RPMI8226 (cell line): Measurements from ENCODE around the gene ASCC1.

Experiments
- DNase-seq: peaks from one replicate; pipeline ENCODE4 v3.0.0-alpha.2; 2015

ASCC1 gene

DNA sequence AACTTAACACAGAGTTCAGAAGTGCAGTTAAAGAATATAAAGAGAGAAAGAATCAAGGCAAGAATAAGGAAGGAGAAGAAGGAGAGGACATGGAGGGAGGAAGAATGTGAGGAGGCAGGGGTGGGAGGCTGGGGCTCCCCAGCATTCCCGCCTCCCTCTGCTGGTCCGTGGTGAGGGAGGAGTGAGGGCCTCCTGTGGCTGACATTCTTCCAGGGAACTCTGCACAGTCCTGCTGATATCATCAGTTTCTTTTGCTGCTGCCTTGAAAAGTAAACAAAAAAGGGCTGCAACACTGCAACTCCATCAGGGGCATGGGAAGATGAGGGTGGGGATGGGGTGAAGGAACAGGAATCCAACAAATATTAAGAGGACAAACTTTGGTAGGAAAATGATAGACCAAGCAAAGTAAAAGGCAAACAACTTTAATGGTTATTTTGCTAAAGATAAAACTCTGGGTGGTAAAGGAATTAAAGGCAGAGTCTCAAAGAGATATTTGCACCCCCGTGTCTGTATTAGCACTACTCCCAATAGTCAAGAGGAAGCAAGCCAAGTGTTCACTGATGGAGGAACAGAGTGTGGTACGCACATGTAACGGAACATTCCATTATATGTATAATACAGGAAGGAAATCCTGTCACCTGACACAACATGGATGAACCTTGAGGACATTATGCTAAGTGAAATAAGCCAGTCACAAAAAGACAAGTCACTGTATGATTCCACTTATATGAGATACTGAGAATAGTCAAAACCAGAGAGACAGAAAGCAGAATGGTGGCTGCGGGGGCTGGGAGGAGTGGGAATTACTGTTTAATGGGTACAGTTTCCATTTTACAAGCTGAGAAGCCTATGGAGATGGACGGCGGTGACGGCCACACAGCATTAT lies 119.7 kb downstream of the ASCC1 start:
- no peak for DNase-seq

DNA sequence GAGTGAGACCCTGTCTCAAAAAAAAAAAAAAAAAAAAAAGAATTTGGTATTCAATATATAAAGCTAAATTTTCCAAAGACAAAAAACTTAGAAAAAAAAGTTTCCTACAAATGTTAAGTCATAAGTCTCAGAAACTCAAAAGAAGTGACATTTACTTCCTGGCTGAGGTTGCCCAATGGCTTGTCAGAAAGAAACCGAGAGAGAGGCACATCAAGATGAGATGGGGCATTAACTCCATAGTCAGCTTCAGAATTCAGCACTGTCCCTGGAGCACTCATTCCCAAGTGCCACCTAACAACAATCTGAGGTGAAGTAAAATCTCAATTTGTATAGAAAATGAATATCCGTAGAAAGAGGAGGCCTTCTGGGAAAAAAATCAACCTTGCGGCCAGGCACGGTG lies 120.9 kb downstream of the ASCC1 start:
- DNase-seq = no peak

DNA sequence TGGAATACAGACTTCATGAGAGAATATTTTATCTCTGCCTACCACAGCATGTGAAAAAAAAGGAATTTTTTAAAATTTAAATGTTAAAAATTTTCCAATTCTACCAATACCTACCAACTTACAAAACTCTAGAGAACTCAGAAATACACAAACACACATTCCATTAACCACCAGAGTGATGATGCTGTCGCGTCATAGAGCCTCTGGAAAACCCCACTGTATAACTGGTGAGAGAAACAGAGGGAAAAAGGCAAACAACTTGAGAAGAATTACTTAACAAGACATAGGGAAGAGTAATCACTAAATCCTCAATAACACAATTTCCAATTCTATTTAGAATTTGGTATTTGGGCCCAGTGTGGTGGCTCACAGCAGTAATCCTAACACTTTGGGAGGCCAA lies 121.5 kb downstream of the ASCC1 start:
- DNase-seq = no peak

DNA sequence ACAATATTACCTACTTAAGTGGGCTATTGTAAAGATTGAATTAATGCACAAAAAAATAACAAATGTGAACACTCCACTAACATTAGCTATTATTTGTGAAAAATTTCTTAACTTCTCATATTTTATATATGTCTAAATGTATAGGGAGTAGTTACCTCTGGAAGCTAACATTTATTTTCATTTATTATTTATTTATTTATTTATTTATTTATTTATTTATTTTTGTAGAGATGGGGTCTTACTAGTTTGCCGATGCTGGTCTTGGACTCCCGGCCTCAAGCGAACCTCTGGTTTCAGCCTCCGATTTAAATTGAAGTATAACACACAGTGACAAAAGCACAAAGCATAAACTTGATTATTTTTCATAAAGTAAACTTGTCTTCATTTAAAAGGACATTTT lies 122.6 kb downstream of the ASCC1 start:
- no peak for DNase-seq

DNA sequence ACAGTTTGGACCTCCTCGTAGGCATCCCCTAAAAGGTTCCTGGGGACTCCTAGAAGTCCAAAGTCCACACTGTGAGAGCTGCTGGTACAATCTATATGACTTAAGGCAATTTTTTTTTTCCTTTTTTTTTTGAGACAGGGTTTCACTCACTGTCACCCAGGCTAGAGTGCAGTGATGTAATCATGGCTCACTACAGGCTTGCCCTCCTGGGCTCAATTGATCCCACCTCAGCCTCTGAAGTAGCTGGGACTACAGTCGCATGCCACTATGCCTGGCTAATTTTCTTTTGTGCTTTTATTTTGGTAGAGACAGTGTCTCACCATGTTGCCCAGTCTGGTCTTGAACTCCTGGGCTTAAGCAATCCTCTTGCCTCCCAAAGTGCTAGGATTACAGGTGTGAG lies 123.1 kb downstream of the ASCC1 start:
- no peak for DNase-seq

DNA sequence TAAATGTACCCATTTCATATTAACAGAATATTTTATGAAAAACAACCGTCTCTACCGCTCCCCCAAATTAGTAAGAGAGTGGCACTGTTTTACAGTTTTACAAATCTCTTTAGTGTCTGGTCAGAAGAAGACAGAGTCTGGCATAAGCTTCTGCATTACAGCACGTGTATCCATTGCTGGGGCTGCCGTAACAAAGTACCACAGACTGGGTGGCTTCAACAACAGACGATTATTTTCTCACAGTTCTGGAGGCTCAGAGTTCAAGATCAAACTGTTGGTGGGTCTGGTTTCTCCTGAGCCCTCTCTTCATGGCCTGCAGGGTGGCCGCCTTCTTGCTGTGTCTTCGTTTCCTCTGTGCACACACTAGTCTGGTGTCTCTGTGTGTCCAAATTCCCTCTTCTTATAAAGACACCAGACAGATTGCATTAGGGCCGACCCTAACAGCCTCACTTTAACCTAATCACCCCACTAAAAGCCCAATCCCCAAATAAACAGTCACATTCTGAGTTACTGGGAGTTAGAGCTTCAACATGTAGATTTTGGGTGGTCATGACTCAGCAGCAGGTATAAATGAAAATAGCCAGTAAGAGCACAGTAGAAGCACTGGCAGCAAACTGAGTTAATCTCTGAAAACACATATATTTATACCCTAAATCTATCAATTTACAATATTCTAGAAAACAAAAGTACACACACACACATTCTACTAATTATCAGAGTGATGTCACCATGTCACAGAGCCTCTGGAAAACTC lies 123.7 kb downstream of the ASCC1 start:
- no peak for DNase-seq

DNA sequence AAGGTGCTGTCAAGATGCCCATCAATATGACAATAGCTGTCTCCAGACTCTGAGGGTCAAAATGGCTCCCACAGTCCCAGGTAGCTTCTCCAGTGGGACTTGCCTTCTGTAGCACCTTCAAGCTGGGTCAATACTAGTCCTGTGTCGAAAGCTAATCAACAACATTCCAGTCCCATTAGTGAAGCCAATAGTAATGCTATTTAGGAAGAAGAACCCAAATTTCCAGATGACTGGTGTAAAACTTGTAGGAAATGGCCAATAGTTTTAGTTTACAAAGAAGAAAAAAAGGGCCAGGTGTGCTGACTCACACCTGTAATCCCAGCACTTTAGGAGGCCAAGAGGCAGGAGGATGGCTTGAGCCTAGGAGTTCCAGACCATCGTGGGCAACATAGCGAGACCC lies 125.8 kb downstream of the ASCC1 start:
- no peak for DNase-seq

DNA sequence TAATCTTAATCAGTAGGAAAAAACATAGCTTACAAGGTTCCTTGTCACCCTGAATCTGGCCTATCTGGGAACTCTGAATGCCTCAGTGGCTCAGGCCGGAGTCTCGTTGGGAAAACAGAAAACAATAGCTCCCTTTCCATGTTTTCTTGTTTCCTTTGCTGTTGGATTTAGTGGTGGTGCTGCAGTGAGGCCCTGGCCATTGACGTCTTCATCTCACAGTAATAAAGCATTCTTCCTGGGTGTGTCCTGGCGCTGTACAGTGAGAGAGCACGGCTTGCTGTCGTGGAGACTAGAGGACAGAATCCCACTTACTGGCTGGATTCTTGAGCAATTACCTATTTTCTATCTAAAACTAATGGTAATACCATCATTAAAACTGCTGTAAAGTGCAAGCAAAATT lies 126.5 kb downstream of the ASCC1 start:
- no peak for DNase-seq

DNA sequence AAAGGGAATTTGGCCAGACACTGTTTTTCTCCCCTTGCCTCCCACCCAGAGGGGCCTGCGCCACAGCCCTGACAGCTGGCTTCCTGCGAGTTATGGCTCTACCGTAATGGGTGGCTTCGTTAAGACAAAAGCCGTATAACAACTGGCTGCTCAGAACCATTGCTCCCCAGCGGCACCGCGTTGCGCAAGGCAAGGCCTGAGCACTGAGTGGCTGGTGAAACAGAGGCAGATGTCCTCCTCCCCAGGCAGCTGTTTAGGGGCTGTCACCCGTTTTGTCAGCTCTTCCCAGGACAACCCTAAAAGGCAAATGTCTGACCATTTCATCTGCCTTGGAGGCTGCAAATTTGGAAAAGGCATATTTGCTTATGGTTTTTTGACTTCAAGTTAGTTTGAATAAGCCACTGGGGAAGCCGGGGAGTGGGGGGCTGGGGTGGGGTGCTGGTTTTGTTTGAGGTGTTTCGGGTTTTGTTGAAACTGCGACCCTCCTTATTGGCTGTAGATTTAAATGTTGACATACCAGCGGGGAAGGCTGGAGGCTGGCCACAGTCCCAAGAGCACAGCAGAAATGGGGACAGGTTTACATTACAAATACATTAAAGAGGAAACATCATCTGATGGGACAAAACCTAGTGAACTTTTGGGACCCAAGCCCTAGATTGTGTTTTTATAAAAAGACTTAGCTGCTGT lies 127.0 kb downstream of the ASCC1 start:
- DNase-seq = no peak

DNA sequence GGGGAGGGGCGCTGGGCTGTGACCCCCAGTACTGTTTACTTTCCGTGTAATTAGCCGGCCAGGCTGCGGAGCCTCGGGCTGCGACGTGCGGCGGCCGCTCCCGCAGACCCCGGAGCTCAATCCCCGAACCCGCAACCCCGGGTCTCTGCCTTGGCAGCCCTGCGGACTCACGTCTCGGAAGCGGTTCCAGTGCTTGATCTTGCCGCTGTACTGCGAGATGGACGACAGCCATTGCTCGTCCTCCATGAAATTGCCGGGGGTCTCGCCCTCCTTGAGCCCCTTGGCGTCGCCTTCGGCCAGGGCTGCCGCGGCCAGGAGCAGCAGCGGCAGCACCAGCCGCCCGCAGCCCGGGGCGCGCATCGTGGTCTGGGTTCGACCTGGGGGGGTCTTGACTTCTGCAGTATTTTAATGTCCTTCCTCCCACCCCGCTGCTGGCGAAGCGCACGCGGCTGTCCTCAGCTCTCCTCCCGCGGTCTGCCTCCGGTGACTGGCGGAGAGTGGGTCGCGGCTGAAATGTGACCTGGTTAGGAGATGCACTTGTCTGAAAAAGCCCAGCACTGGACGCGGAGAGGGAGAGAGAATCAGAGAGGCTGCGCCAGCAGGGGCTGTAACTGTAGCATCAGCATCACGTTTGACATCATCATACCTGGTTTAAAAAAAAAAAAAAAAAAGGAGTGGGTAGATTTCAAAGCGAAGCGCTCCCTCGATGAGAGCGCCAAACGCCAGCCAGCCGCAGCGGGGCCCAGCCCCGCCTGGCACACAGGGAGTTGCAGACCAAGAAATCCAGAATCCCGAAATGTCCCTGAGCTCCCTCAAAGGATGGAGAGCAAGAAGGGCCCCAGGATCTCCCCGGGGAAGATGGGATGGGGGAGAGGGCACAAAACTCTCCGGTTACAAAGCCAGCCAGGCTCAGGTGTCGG lies 127.8 kb downstream of the ASCC1 start, which contains the start of gene SPOCK2:
SPOCK2 (minus strand) TSS at position 583 of the 920 bp plus-strand sequence; CDS start at position 360, 223 bp downstream.
- DNase-seq = no peak

DNA sequence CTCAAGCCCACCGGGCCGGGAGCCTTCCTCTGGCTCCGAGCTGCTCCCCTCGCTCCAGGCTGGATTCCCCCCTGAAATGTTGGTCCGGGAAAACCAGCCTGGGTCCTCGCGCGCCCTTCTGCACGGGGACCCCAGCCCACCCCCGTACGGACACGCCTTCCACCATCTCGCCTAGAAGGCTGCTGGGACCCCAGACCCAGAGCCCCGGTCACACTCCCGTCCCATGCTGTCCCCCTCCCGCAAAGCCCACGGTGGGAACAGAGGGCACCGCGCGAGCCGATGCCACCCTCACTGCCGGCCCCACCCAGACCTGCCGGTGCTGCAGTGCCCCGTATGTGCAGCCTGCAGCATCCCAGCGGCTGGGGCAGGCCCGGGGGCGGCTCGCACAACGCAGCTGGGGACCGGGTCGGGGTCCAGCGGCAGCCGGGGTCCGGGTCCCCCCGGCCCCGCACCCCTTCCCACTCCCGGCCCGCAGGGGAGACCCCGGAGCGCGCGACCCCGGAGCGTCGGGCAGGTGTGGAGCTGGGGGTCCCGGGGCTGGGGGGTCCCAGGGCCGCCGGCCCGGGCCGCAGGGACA lies 128.6 kb downstream of the ASCC1 start:
- peak; percentile 27 for DNase-seq

DNA sequence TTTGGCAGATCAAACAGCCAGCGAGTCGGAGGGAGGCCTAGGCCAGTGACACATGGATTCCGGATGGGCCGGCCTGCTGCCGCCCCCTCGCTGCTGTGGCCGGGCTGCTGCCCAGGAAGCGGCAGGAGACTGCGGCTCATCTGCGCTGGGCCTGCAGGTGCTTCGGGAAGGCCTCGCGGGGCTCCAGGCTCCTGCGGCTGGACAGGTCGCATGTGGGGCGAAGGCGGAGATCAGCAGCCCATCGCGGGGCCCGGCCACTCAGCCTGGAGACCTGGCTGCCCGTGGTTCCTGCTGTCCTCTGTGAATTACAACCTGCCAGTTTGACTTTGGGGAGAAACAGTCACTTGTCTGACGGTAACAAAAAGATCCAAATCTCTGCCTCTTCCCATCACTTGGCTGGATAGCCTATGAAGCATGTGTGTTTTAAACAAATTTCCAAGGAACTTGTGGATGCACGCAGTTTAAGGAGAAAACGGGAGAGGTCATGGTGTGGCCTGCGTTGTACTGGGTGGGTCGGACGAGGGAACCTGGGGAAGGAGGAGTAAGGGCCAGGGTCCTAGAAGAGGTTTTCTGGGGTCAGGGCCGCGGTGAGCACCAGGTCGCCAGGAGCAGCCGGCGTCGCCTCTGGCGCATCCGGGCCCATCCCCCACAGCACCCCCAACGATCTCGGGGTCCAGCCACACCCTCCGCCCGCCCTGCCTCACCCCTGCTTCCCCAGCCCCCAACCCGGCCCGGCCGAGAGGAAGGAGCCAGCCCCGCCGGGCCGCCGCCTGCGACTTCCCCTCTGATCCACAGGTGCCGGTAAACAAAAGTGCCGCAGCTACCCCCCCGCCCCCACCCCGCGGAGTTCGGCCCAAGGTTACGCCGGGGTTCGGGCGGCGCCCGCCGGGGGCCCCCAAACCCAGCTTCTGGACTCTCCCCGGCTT lies 129.3 kb downstream of the ASCC1 start:
- peak; percentile 30 for DNase-seq

DNA sequence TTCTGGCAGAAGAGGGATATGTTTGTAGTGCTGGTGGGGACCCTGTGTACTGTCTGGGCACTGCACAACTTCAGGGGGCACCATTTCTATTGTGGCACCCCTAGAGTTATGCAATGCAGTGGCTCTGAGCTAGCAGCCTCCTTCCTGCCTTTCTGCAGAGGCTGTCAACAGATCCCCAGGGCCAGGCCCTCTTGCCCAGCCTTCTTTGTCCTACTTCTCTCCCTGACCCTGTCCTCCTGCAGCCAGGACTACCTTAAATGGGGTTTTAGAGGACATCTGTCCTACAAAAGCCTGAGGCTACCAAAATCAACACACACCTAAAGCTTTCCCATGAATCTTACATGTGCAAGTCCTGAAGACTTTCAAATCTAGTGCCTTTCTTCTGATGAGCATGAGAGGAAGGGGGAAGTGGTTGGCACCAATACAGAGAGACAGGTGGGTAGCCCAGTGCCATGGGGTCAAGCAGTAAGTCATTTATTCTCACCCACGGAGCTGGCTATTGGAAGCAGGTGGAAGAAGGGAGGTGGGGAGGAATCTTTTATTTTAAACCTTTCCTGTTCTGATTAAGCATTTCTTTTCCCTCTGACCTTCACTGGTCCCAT lies 130.1 kb downstream of the ASCC1 start:
- no peak for DNase-seq

DNA sequence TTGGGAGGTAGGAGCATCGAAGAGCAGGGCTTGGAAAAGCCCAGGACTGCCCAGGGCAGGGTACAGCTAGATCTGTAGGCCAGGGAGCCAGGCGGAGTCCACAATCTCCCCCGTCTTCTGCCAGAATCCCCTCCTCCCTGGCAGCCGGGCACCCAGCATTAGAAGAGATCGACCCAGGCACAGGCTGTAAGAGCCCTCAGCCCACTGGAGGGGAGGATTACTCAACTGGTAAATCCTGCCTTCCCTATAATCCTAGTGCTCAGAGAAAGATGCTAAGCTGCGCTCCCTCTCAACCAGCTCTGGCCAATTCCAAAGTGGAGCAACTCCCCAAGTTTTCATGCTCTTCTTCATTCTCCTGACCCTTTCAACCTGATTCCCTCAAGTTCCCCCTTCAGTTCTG lies 130.9 kb downstream of the ASCC1 start:
- DNase-seq = no peak

DNA sequence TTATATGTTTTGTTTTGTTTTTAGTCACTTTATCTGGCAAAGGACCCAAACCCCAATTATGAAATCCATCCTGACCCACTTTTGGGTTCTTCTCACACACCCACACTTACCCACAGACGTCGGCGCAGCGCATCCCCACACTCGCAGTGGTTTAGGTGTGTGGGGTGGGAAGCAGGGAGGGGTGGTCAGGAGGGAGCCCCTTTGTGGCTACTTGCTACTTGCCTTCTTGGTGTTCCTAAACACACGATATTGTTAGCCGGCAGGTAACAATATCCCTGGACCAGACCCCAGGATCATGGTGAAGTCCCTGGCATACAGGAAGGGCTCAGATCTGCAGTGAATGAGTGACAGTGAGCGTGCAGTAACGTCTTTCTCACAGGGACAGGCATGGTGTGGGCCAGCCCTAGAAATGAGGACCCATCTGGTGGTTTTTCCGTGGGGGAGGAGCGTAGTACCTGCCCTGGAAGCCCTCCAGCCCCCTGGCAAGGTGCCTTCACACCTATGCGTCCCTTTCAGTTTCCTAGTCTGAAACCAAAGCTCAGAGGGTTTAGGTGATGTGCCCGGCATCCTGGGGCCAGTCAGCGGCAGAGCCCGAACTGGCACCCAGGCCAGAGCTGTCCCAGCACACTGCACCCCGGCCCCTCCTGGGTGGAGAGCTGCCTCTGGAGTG lies 132.2 kb downstream of the ASCC1 start:
- peak; percentile 38 for DNase-seq

DNA sequence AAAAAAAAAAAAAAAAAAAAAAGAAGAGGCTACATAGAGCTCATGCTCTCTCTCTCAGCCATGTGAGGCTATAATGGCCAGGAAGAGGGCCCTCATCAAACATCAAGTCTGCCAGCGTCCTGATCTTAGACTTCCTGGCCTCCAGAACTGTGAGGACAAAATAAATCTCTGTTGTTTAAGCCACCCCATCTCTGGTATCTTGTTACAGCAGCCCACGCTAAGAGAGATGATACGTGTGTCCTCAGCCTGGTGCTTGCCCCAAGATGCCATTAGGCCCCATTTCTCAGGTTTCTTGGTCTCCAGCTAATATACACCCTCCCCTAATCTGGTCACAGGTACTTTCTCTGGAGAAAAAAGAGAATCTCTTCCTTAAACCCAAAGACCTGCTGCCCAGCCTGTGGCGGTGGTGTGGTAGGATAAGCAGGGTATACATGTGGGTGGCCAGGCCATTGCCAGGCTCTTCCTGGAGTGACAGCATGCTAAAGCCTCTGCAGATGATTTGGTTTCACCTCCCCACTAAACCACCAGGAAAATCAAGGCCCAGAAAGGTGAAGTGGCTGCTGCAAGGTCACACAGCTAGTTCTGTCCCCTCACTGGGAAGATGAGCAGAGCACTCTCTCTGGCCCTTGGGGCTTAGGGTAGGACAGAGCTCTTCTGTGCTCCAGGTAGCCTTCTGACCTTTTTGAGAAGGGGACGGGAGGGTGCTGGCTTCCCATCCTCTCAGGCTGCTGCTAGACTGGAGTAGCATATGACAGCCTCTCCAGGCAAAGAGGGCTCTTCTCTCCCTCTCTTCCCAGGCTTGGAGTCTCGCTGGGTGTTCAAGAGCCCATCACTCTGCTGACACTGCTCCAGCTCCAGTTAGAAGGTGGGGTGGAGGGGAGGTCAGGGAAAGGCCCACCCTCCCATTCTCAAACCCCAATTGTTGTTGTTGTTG lies 133.0 kb downstream of the ASCC1 start:
- no peak for DNase-seq

DNA sequence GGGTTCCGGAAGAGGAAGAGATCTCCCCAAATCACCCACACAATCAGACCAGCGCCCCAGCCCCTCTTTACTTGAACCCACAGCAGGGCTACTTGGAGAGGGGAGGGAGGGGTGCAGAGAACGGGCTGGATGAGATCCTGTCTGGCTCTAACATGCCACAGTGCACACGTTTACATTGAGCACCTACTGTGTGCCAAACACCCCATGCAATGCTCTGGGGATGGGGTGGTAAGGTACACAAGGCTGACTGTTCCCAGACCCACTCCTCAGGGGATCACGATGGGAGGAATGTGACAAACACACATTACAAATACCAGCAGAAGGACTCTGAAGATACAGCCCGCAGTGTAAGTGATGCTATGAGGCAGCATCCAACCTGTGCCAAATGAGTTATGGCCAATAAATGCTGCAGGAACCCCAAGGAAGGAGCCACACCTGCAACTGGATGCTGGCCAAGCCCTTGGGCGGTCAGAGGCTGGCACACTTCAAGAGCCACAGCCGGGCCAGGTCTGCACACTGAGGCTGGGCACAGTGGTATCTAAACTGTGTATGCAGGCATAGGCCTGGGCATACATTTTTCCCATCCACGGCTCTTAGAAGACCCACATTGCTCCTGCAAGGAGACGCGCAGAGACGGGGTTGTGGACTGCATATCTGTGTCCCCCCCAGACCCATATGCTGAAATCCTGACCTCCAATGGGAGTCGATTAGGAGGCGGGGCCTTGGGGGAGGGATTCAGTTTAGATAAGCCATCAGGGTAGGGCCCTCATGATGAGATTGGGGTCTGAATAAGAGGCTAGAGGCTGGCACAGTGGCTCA lies 134.1 kb downstream of the ASCC1 start:
- DNase-seq = peak; percentile 85

DNA sequence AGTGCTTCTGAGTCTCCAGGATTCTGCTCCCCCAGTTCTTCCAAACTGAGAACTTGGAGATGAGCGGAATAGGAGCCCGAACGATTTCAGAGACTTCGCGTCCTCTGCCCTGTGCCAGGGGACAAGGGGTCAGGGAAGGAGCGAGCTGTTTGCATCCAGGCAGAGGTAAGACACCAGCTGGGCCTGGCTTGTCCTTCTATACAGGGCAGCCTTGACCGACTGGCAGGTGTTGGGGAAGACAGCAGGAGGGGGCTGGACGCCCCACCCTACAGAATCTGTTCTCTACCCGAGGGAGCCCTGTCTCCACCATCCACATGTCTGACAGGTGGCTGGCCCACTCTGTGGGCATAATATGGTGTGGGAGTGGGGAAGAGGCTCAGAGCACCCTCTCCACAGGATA lies 134.9 kb downstream of the ASCC1 start:
- no peak for DNase-seq
